Liver (tissue), 9 donors: ENCODE measurements around the gene SYMPK. TPM values are rescaled to one million over a fixed set of nuclear protein-coding genes. Genes with fewer than 3 reads are reported as not detected.

Experiments
- DNase-seq: peaks from one replicate; pipeline ENCODE4 v3.0.0-alpha.2; 2017; ENCODE audit warnings: low spot score
- H3K27ac ChIP-seq, 2 donors: one replicate each; pipeline ENCODE4 v1.7.0; 2013; ENCODE audit warnings: inconsistent platforms in 2 of 2, low read length in 2 of 2, control low read depth in 1 of 2, low read depth in 1 of 2, mild to moderate bottlenecking in 1 of 2
- H3K27me3 ChIP-seq, 4 donors: one replicate each; pipeline versions ENCODE4 v1.6.1 to v1.7.0; 2013; ENCODE audit warnings: low read length in 3 of 4, inconsistent platforms in 1 of 4, mild to moderate bottlenecking in 1 of 4, moderate library complexity in 1 of 4; ENCODE audit not compliant: control insufficient read depth in 4 of 4, insufficient read depth in 4 of 4
- H3K36me3 ChIP-seq, 4 donors: one replicate each; pipeline versions ENCODE4 v1.6.1 to v1.7.0; 2013; ENCODE audit warnings: low read length in 3 of 4, mild to moderate bottlenecking in 3 of 4, low read depth in 1 of 4, moderate library complexity in 1 of 4; ENCODE audit not compliant: control insufficient read depth in 4 of 4, insufficient read depth in 3 of 4
- H3K4me1 ChIP-seq, 4 donors: one replicate each; pipeline versions ENCODE4 v1.6.1 to v1.7.0; 2013; ENCODE audit warnings: low read length in 3 of 4, mild to moderate bottlenecking in 3 of 4, moderate library complexity in 1 of 4; ENCODE audit not compliant: control insufficient read depth in 4 of 4, insufficient read depth in 4 of 4
- H3K4me3 ChIP-seq, 3 donors: one replicate each; pipeline versions ENCODE4 v1.6.1 to v1.7.0; 2013; ENCODE audit warnings: low read length in 3 of 3, control low read depth in 1 of 3, low read depth in 1 of 3, mild to moderate bottlenecking in 1 of 3
- H3K9ac ChIP-seq, 2 donors: one replicate each; pipeline ENCODE4 v1.7.0; 2013; ENCODE audit warnings: low read length in 2 of 2, mild to moderate bottlenecking in 2 of 2, moderate library complexity in 2 of 2, control low read depth in 1 of 2, low read depth in 1 of 2
- H3K9me3 ChIP-seq, 4 donors: one replicate each; pipeline versions ENCODE4 v1.6.1 to v1.7.0; 2013; ENCODE audit warnings: low read length in 3 of 4; ENCODE audit not compliant: control insufficient read depth in 4 of 4
- CTCF ChIP-seq: fragments of 150-350 bp; IDR thresholded peaks from 2 replicates; pipeline ENCODE4 v1.5.1; 2017; ENCODE audit warnings: improper control_type of control experiment, low read depth, low read length; ENCODE audit not compliant: missing input control
- EGR1 ChIP-seq, 2 donors: IDR thresholded peaks; 2 replicates each; pipeline ENCODE4 v1.6.1; 2016 to 2018; ENCODE audit warnings: antibody characterized with exemption in 2 of 2, low read depth in 2 of 2
- HNF4A ChIP-seq, 2 donors: conservative IDR thresholded peaks; 2 replicates each; pipeline ENCODE4 v1.6.1; 2016; ENCODE audit warnings: antibody characterized with exemption in 2 of 2, mild to moderate bottlenecking in 2 of 2
- NR2F2 ChIP-seq: IDR thresholded peaks from 2 replicates; pipeline ENCODE4 v1.6.1; 2016; ENCODE audit warnings: antibody characterized with exemption
- RAD21 ChIP-seq, 2 donors: IDR thresholded peaks; 2 replicates each; pipeline ENCODE4 v1.6.1; 2016; ENCODE audit warnings: antibody characterized with exemption in 2 of 2, mild to moderate bottlenecking in 2 of 2
- RXRA ChIP-seq, 2 donors: IDR thresholded peaks; 2 replicates each; pipeline ENCODE4 v1.6.1; 2017 to 2018; ENCODE audit warnings: antibody characterized with exemption in 2 of 2, mild to moderate bottlenecking in 1 of 2
- SP1 ChIP-seq: IDR thresholded peaks from 2 replicates; pipeline ENCODE4 v1.6.1; 2018; ENCODE audit warnings: antibody characterized with exemption, mild to moderate bottlenecking
- TAF1 ChIP-seq: conservative IDR thresholded peaks from 2 replicates; pipeline ENCODE4 v1.6.1; 2016; ENCODE audit warnings: antibody characterized with exemption, mild to moderate bottlenecking
- YY1 ChIP-seq: IDR thresholded peaks from 2 replicates; pipeline ENCODE4 v1.6.1; 2016; ENCODE audit warnings: antibody characterized with exemption, mild to moderate bottlenecking
- ZBTB33 ChIP-seq: IDR thresholded peaks from 2 replicates; pipeline ENCODE4 v1.6.1; 2016; ENCODE audit warnings: antibody characterized with exemption
- WGBS: extraction: QIAGEN DNeasy Blood & Tissue Kit; methylation state at CpG from one replicate; pipeline ENCODE4 v1.1.7; 2013; 5-methylcytosine and 5-hydroxymethylcytosine counted together
- polyA plus RNA-seq, 2 donors: library from polyadenylated mRNA; stranded (reverse) in 1 of 2; unstranded in 1 of 2; fragments of 200-250 nt in 1 of 2; fragments of >200 nt in 1 of 2; fragmentation: Nextera tagmentation in 1 of 2; extraction: Ambion mirVana in 1 of 2; gene quantifications; one replicate each; pipeline versions ENCODE4 v1.2.1 to v1.2.3, GENCODE V29; 2013 to 2015
- total RNA-seq, 2 donors: library from RNA; depleted of rRNA; stranded (reverse); fragments of >200 nt; gene quantifications; one replicate each; pipeline ENCODE4 v1.2.3, GENCODE V29; 2014
- donor health status: healthy.
- donor health status: healthy.
- donor health status: healthy.
- donor health status: healthy.
- donor health status: healthy.

The SYMPK gene
- total and polyA plus RNA-seq, 4 donors, result 5.5 to 26.1 (median 24.1) TPM

- H3K36me3 ChIP-seq, result no peaks in the 10 kb centered on the region
- H3K4me3 ChIP-seq, result peak within 1 kb of the TSS; percentile 83 to 92 (median 83)
- peaks cover 9 to 55% (median 37%) of the 10 kb centered on the region in 4 donors for H3K4me1 ChIP-seq
- TF ChIP-seq EGR1 (IDR thresholded peaks at IDR 0.05; ENCODE audit: low read depth in 2 of 2) (no peak), YY1 (peak; percentile 26), SP1 (no peak), CTCF (peak; percentile 85), TAF1 (no peak), NR2F2 (no peak), ZBTB33 (no peak), HNF4A (conservative IDR thresholded peaks at IDR 0.05) (no peak), RAD21 (IDR thresholded peaks at IDR 0.05) (peak; percentile 84), RXRA (IDR thresholded peaks at IDR 0.05) (peak in 1 of 2 donors; percentile 19)
- 2% methylated on average over 71 of the region's 71 CpGs for WGBS
- H3K9ac ChIP-seq, result peak within 1 kb of the TSS; percentile 98 to 99
- peak; percentile 71 for DNase-seq
- H3K27me3 ChIP-seq, result no peaks in the 10 kb centered on the region
- peak within 1 kb of the TSS; percentile 96 for H3K27ac ChIP-seq
- H3K9me3 ChIP-seq, result no peaks in the 10 kb centered on the region
Measured at GRCh38 chr19:45863840-45864628, 1.1 kb upstream of the SYMPK start, which contains the start of gene FOXA3. Gene FOXA3, plus strand, starts transcription at chr19:45864326. Its CDS starts 131 bp downstream, at chr19:45864457.

GRCh38 chr19:45863335-45863839, 440 bp upstream of the SYMPK start:
- 2% methylated on average over 22 of the region's 22 CpGs for WGBS
- H3K27me3 ChIP-seq, result no peaks in the 10 kb centered on the region
- H3K36me3 ChIP-seq, result no peaks in the 10 kb centered on the region
- peaks cover 6 to 51% (median 33%) of the 10 kb centered on the region in 4 donors for H3K4me1 ChIP-seq
- TF ChIP-seq YY1 (peak; percentile 78), ZBTB33 (no peak), RAD21 (IDR thresholded peaks at IDR 0.05) (no peak)
- DNase-seq, result no peak
- peak overlapping the region; percentile 27 to 92 (median 47) for H3K4me3 ChIP-seq
- peak overlapping the region; percentile 64 to 93 for H3K27ac ChIP-seq
- H3K9me3 ChIP-seq, result no peaks in the 10 kb centered on the region
- H3K9ac ChIP-seq, result peak overlapping the region; percentile 50 to 71
